MCF 10A (cell line): ENCODE data around the gene SLC7A1. TPM values are rescaled to one million over a fixed set of nuclear protein-coding genes. Genes with fewer than 3 reads are reported as not detected.
A peak's percentile ranks its signal among the peaks of the same experiment; 100 is the strongest.

Experiments
- BruUV-seq: library from RNA; stranded (reverse); fragments of 400-500 nt; replicated peaks from 2 replicates; lab custom pipeline; 2021; lab: Mats Ljungman, UMichigan
- CTCF ChIA-PET: fragments of 300-600 bp; sonication (Branson Sonifier 250); formaldehyde crosslinking; extraction: SDS; loops from one replicate; lab custom pipeline; 2021; ENCODE audit warnings: antibody characterized with exemption, inconsistent platforms; lab: Yijun Ruan, JAX
- POLR2A ChIA-PET: fragments of 300-600, 350-650 bp; sonication (Branson Sonifier 250); formaldehyde crosslinking; extraction: SDS; loops from one replicate; lab custom pipeline; 2020; ENCODE audit warnings: antibody characterized with exemption, inconsistent platforms; lab: Yijun Ruan, JAX
- DNase-seq: peaks from one replicate; pipeline ENCODE4 v3.0.0-alpha.2; 2018; ENCODE audit not compliant: unreplicated experiment
- H3K27ac Mint-ChIP-seq: one replicate; pipeline ENCODE4 v1.8.0; 2022; ENCODE audit warnings: mild to moderate bottlenecking, low read depth, mixed read lengths; ENCODE audit not compliant: unreplicated experiment
- H3K27me3 Mint-ChIP-seq: one replicate; pipeline ENCODE4 v1.8.0; 2022; ENCODE audit warnings: mixed read lengths; ENCODE audit not compliant: insufficient read depth, unreplicated experiment
- H3K36me3 Mint-ChIP-seq: one replicate; pipeline ENCODE4 v1.8.0; 2022; ENCODE audit warnings: mild to moderate bottlenecking, moderate library complexity, mixed read lengths; ENCODE audit not compliant: insufficient read depth, unreplicated experiment
- H3K4me1 Mint-ChIP-seq: one replicate; pipeline ENCODE4 v1.8.0; 2022; ENCODE audit warnings: mixed read lengths; ENCODE audit not compliant: insufficient read depth, unreplicated experiment
- H3K4me3 Mint-ChIP-seq: one replicate; pipeline ENCODE4 v1.8.0; 2022; ENCODE audit warnings: mild to moderate bottlenecking, moderate library complexity, mixed read lengths; ENCODE audit not compliant: unreplicated experiment
- H3K9me3 Mint-ChIP-seq: one replicate; pipeline ENCODE4 v1.8.0; 2022; ENCODE audit warnings: mixed read lengths; ENCODE audit not compliant: unreplicated experiment
- intact Hi-C: fragments of 100-400 bp; cut with micrococcal nuclease; formaldehyde crosslinking; loops from 2 replicates; pipeline ENCODE4 v1.14.1; 2022
- total RNA-seq: library from RNA; stranded (reverse); gene quantifications from 2 replicates; pipeline ENCODE4 v1.2.3, GENCODE V29; 2022
- TF ChIP-seq, protein P1 (sequence below): fragments of 200-600 bp; IDR thresholded peaks from one replicate; pipeline ENCODE4 v1.8.0; 2022; ENCODE audit warnings: antibody characterized with exemption, mild to moderate bottlenecking; ENCODE audit not compliant: unreplicated experiment

SLC7A1 gene
- total RNA-seq, 1 experiment from 2014 or later: 194 TPM

DNA sequence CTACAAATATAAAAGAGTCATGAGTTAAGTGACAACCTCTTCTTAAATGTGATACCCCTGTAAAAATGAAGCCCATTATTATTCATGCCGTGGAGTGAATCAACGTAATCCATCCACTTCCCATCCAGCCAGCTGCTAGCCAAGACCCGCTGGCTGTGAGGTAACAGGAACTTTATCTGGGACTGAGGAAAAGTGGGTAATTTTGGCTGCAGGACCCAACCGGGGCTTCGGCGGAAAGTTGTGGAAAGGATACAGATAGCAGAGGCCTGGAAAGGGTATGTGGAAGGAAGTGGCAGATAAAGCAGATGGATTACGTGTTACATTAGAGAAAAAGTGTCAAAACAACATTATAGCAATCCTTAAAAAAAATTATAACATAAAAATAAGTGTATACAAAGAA, 48.3 kb downstream of the SLC7A1 start:
- ChIA-PET POLR2A (no interaction called here), CTCF (interaction anchor here (0.6 to 1.2 kb wide), 2 partner anchors 39 to 211 kb away, joined by 3 to 5 read pairs; no protein-coding TSS in a partner anchor)
- Mint-ChIP-seq H3K4me3 (no peak overlapping the region), H3K27me3 (no peaks in the 10 kb centered on the region), H3K9me3 (no peaks in the 10 kb centered on the region), H3K36me3 (peaks cover 64% of the 10 kb centered on the region), H3K4me1 (peaks cover 5% of the 10 kb centered on the region), H3K27ac (peak overlapping the region; percentile 62)
- no TSS peak for BruUV-seq
- TF ChIP-seq, protein P1, sequence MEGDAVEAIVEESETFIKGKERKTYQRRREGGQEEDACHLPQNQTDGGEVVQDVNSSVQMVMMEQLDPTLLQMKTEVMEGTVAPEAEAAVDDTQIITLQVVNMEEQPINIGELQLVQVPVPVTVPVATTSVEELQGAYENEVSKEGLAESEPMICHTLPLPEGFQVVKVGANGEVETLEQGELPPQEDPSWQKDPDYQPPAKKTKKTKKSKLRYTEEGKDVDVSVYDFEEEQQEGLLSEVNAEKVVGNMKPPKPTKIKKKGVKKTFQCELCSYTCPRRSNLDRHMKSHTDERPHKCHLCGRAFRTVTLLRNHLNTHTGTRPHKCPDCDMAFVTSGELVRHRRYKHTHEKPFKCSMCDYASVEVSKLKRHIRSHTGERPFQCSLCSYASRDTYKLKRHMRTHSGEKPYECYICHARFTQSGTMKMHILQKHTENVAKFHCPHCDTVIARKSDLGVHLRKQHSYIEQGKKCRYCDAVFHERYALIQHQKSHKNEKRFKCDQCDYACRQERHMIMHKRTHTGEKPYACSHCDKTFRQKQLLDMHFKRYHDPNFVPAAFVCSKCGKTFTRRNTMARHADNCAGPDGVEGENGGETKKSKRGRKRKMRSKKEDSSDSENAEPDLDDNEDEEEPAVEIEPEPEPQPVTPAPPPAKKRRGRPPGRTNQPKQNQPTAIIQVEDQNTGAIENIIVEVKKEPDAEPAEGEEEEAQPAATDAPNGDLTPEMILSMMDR: no peak
- intact Hi-C loops: no loop called here
- DNase-seq: no peak

DNA sequence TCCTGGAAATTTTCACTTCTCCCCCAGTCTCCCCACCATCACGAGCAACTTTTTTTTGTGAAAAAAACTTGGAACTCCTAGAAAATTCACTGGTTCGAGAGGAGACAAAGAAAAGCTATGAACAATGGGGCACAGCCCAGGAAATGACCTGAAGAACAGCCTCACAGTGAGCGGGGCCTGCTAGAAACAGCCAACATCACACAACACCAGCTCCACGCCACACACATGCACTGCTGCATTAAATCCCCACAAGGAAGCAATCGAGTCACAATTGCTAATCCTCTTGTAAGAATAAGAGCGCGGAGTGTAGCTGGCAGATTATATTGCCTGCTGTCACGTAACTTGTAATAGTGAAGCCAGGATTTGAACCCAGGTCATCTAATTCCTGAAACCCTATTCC, 48.8 kb downstream of the SLC7A1 start:
- TF ChIP-seq, protein P1: no peak
- intact Hi-C loops: no loop called here
- no peaks in the 10 kb centered on the region for H3K27me3 Mint-ChIP-seq
- no peak overlapping the region for H3K4me3 Mint-ChIP-seq
- H3K9me3 Mint-ChIP-seq: no peaks in the 10 kb centered on the region
- peaks cover 62% of the 10 kb centered on the region for H3K36me3 Mint-ChIP-seq
- POLR2A ChIA-PET: no interaction called here
- no TSS peak for BruUV-seq
- no peak for DNase-seq
- peak overlapping the region; percentile 62 for H3K27ac Mint-ChIP-seq
- CTCF ChIA-PET: interaction anchor here (0.6 kb wide), 1 partner anchor 212 kb away, joined by 3 read pairs; no protein-coding TSS in a partner anchor
- peaks cover 5% of the 10 kb centered on the region for H3K4me1 Mint-ChIP-seq

DNA sequence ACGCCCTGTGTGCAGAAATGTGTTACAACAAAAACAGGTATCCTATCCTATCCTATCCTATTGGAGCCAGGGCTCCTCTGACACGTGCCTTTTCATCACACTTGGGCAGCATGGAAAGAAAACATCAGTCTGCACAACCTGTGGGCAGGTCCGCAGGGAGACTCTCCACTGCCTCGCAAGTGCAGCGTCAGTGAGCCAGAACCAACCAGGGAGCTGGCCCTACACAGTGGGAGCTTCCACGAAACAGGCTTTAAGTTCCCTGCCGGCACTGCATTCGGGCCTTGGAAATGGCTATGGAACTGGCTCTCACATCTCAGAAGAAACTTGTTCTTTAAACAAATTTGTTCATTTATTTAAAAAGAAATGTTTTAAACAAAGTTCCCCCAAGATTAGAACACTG, 49.5 kb downstream of the SLC7A1 start:
- Mint-ChIP-seq H3K27me3 (no peaks in the 10 kb centered on the region), H3K9me3 (no peaks in the 10 kb centered on the region), H3K27ac (no peak overlapping the region), H3K4me3 (no peak overlapping the region), H3K4me1 (peaks cover 2% of the 10 kb centered on the region), H3K36me3 (peaks cover 59% of the 10 kb centered on the region)
- POLR2A ChIA-PET: no interaction called here
- TF ChIP-seq, protein P1: no peak
- CTCF ChIA-PET: interaction anchor here (0.8 to 1.0 kb wide), 3 partner anchors 38 to 162 kb away, joined by 3 read pairs; no protein-coding TSS in a partner anchor
- intact Hi-C loops: no loop called here
- no TSS peak for BruUV-seq
- DNase-seq: no peak

DNA sequence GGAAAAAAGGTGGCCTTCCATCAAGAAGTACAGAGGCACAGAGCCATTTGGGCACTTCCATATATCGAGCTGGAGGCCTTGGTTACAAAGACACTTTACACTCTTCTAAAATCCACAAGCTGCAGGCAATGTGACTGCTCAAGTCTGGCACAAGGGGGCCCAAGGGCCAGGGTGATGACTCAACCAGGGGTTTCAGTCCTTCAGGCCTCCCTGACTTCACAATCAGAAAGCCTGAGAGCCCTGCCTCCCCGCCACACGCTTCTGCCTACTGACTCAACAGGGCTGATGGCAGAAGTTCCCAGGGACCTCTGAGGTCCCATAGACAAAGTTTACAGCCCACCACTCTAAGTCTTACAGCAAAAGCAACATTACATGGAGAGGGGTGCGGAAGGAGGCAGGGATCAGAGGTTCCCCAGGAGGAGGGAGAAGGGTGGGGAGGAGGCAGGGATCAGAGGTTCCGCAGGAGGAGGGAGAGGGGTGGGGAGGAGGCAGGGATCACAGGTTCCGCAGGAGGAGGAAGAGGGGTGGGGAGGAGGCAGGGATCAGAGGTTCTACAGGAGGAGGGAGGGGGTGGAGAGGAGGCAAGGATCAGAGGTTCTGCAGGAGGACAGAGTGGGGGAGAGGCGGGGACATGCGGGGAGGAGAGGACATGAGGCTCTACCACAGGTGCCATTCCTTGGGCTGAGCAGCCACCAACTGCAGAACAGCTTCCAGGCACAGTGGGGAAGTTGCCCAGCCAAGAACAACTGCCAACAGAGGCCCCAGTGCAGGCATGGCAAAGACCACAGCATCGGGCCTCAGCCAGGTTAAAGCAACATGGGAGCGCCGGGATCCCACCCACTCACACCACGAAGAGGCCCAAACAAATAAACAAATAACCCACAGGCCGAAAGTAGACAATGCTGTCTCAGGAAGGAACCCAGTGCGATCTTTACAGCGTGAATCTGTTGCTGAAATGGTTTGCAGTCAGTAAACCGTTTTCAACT, 52.0 kb downstream of the SLC7A1 start:
- H3K4me1 Mint-ChIP-seq: no peaks in the 10 kb centered on the region
- BruUV-seq: no TSS peak
- no peaks in the 10 kb centered on the region for H3K27me3 Mint-ChIP-seq
- H3K9me3 Mint-ChIP-seq: no peaks in the 10 kb centered on the region
- no peak overlapping the region for H3K4me3 Mint-ChIP-seq
- intact Hi-C loops: no loop called here
- H3K27ac Mint-ChIP-seq: no peak overlapping the region
- H3K36me3 Mint-ChIP-seq: peaks cover 42% of the 10 kb centered on the region
- DNase-seq: peak; percentile 29
- CTCF ChIA-PET: interaction anchor here (1.6 kb wide), 1 partner anchor 36 kb away, joined by 4 read pairs; no protein-coding TSS in a partner anchor
- TF ChIP-seq, protein P1: no peak
- POLR2A ChIA-PET: no interaction called here
